WI38 (cell line): ENCODE results near the gene CHAD.
A peak's percentile ranks its signal among the peaks of the same experiment; 100 is the strongest.

Experiments
- H3K4me3 ChIP-seq: 2 replicates; pipeline ENCODE4 v1.5.1; 2011; ENCODE audit warnings: low read depth, mild to moderate bottlenecking, control low read depth, low read length
- CTCF ChIP-seq: IDR thresholded peaks from 2 replicates; pipeline ENCODE4 v1.5.1; 2012; ENCODE audit warnings: low read depth, mild to moderate bottlenecking, control low read depth, low read length

The CHAD gene

GRCh38 chr17:50468304-50469207 lies at the start of gene CHAD:
TSS of gene CHAD (minus strand) at chr17:50468880. CDS start at chr17:50468813, 67 bp downstream.
- H3K4me3 ChIP-seq = peak within 1 kb of the TSS; percentile 23; the same call in 1 of the 2 replicates
- no peak for TF ChIP-seq CTCF

- TF ChIP-seq CTCF = no peak
Observed at GRCh38 chr17:50517504-50518383, 49.1 kb upstream of the CHAD start.

GRCh38 chr17:50517011-50517410 lies 48.3 kb upstream of the CHAD start:
- TF ChIP-seq CTCF = no peak
- H3K4me3 ChIP-seq = no peak overlapping the region

More at GRCh38 chr17:50517504-50518383, 49.1 kb upstream of the CHAD start:
- H3K4me3 ChIP-seq = no peak overlapping the region

- no peak overlapping the region for H3K4me3 ChIP-seq
- no peak for TF ChIP-seq CTCF
Observed at GRCh38 chr17:50514936-50515702, 46.4 kb upstream of the CHAD start.

- no peak for TF ChIP-seq CTCF
- no peak overlapping the region for H3K4me3 ChIP-seq
Observed at GRCh38 chr17:50514388-50514787, 45.7 kb upstream of the CHAD start.

- TF ChIP-seq CTCF = no peak
- H3K4me3 ChIP-seq = no peak overlapping the region
Observed at GRCh38 chr17:50513495-50513894, 44.8 kb upstream of the CHAD start.
